GM12864 (cell line): ENCODE measurements around the gene CCR5AS.

Experiments used
- DNase-seq: peaks from one replicate; pipeline ENCODE4 v3.0.0-alpha.2; 2011; ENCODE audit warnings: low read depth
- H3K4me3 ChIP-seq: 2 replicates; pipeline ENCODE4 v1.5.1; 2011; ENCODE audit warnings: mild to moderate bottlenecking, low read depth, low read length, control low read depth
- TF ChIP-seq, protein P1 (sequence below): IDR thresholded peaks from 2 replicates; pipeline ENCODE4 v1.5.1; 2011; ENCODE audit warnings: low read depth, mild to moderate bottlenecking, moderate library complexity, low read length, control low read depth, inconsistent platforms; ENCODE audit errors: missing control alignments

CCR5AS gene

GRCh38 chr3:46449755-46450552, 43.1 kb upstream of the CCR5AS start:
- TF ChIP-seq, protein P1, sequence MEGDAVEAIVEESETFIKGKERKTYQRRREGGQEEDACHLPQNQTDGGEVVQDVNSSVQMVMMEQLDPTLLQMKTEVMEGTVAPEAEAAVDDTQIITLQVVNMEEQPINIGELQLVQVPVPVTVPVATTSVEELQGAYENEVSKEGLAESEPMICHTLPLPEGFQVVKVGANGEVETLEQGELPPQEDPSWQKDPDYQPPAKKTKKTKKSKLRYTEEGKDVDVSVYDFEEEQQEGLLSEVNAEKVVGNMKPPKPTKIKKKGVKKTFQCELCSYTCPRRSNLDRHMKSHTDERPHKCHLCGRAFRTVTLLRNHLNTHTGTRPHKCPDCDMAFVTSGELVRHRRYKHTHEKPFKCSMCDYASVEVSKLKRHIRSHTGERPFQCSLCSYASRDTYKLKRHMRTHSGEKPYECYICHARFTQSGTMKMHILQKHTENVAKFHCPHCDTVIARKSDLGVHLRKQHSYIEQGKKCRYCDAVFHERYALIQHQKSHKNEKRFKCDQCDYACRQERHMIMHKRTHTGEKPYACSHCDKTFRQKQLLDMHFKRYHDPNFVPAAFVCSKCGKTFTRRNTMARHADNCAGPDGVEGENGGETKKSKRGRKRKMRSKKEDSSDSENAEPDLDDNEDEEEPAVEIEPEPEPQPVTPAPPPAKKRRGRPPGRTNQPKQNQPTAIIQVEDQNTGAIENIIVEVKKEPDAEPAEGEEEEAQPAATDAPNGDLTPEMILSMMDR, result peak; percentile 75
- no peak for DNase-seq
- H3K4me3 ChIP-seq, result no peak overlapping the region

DNA sequence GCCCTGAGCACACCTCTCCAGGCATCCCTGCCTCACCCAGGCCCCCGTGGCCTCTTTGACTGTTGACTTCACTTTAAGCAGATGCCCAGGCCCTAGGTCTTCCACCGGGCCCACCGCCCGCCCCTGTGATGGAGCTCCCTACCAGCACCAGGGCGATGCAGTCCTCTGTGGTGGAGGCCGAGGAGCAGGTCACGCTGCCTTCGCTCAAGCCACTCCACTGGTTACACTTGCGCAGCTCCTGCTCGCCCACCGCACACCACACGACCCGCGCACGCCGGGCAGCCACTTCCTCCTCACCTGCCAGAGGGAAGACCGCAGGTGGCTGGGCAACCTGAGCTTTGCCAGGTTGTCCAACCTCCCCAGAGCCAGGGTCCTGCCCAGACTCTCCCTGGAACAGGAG, 41.9 kb upstream of the CCR5AS start:
- no peak overlapping the region for H3K4me3 ChIP-seq
- TF ChIP-seq, protein P1, result no peak
- DNase-seq, result no peak

- no peak for DNase-seq
- TF ChIP-seq, protein P1, result no peak
- no peak overlapping the region for H3K4me3 ChIP-seq
These were observed 40.5 kb upstream of the CCR5AS start for GRCh38 chr3:46447228-46447985.

DNA sequence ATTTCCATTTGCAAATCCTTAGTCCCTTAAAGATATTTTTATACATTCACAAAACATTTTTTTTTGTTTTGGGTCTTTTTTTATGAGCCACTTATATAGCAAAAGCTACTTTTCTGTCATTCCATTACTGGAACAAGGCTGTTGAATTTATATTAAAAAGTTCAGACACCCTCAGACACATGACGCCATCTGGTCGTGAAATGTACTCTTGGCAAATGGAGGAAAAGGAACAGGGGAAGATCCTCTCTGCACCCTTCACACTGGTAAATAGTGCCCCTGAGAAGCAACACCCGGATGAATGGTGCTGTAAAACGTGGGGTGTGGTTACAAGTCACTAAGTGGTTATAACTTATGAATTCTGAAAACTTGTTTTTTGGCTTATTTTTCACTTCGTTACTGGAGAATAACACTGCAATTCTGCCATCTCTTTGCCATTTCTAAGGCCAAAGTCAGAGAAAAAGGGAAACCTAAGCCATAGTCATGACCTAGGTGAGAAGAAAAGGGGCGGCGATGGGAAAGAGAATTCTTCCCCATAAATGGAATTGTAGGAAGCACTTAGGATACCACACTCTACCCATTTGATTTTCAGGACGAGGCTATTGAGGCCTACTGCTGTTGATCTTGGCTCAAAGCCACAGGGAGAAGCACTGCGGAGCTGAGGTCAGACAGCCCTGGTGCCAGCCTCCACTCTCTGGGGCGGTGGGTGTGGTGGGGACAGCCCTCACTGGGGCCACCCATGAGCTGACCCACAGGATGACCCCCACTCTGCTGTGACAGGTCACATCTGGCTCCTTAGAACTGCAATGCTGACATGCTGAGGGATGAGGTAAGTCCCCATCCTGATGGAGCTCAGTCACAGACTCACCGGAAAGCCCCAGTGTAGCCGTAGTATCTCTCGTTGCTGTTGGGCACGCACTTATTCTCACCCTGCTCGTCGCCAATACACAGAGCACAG, 36.0 kb upstream of the CCR5AS start:
- DNase-seq, result no peak
- H3K4me3 ChIP-seq, result no peak overlapping the region
- TF ChIP-seq, protein P1, result no peak

- TF ChIP-seq, protein P1, result no peak
- DNase-seq, result peak; percentile 59
- no peak overlapping the region for H3K4me3 ChIP-seq
These were observed 33.8 kb upstream of the CCR5AS start for GRCh38 chr3:46440531-46441294.

DNA sequence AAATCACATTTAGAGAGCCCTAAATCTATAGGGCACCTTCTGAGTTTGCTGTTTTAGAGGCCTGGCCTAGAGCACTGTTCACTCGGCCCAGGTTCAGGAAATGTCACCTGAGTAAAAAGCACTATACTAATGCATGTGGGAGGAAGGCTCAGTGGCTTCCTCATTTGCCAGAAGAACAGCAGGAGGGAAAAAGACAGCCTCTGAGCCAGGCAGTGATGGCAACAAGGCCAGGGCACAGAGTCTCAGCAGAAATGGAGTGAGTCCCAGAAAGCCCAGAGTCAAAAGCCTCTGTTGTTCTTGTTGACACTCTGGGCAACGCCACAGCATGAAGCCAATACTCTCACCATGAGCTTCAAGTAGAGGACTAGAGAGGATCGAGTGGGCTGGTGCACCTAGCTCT, 32.0 kb upstream of the CCR5AS start:
- TF ChIP-seq, protein P1, result no peak
- no peak for DNase-seq
- no peak overlapping the region for H3K4me3 ChIP-seq
